BLaER1 treated with 17β-estradiol and CSF1 and Interleukin-3, amounts not matched to agents 10 nM and 100 nM (cell line): Measurements from ENCODE around the gene EXOC3L1.

Experiments
- H3K27ac ChIP-seq, 11 experiments: shearing (Covaris generic); formaldehyde crosslinking; 2 replicates each; pipeline ENCODE4 v1.8.1; 2022
- H3K27me3 ChIP-seq, 11 experiments: shearing (Covaris generic); formaldehyde crosslinking; 2 replicates each; pipeline ENCODE4 v1.8.1; 2022
- H3K36me3 ChIP-seq, 11 experiments: shearing (Covaris generic); formaldehyde crosslinking; 2 replicates each; pipeline ENCODE4 v1.8.1; 2022
- H3K4me1 ChIP-seq, 10 experiments: shearing (Covaris generic); formaldehyde crosslinking; 2 replicates each; pipeline ENCODE4 v1.8.1; 2022
- H3K4me2 ChIP-seq, 11 experiments: shearing (Covaris generic); formaldehyde crosslinking; 2 replicates each; pipeline ENCODE4 v1.8.1; 2022
- H3K4me3 ChIP-seq, 10 experiments: shearing (Covaris generic); formaldehyde crosslinking; 2 replicates each; pipeline ENCODE4 v1.8.1; 2022
- H3K9ac ChIP-seq, 11 experiments: shearing (Covaris generic); formaldehyde crosslinking; 2 replicates each; pipeline ENCODE4 v1.8.1; 2022
- H3K9me3 ChIP-seq, 11 experiments: shearing (Covaris generic); formaldehyde crosslinking; replicated peaks in 1 of 11; 2 replicates each; pipeline ENCODE4 v1.8.1; 2022
- H4K20me1 ChIP-seq, 11 experiments: shearing (Covaris generic); formaldehyde crosslinking; 2 replicates each; pipeline ENCODE4 v1.8.1; 2022
- Cebpa-rat ChIP-seq, 11 experiments: shearing (Covaris generic); IDR thresholded peaks; 2 replicates each; pipeline ENCODE4 v1.8.1; 2022

EXOC3L1 gene

DNA sequence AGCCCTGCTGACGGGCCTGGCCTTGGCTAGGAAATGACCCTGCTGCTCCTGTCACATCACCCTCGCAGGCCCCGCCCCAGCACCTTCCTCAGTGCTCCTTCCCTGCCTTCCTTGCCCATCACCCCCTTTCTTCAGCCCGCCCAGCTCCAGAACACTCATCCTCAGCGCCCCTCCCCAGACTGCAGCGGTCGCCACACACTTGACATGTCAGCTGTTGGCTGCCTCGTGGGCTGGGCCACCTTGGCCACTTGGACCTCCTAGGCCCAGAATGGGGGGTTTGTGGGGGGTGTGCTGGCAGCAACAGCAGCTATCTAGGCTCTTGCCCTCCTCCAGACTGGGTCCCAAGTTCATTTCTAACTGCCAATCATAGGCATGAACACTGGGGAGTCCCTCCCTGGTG lies 19.6 kb upstream of the EXOC3L1 start:
- H4K20me1 ChIP-seq = peaks cover 0 to 36% (median 7%) of the 10 kb centered on the region in 11 experiments; a peak in 11 of 22 replicates
- no peak overlapping the region for H3K9ac ChIP-seq
- H3K36me3 ChIP-seq = peaks cover under 1 to 31% (median 14%) of the 10 kb centered on the region in 11 experiments; a peak in 17 of 22 replicates
- H3K9me3 ChIP-seq = no peaks in the 10 kb centered on the region
- peaks cover 0 to 22% (median 5%) of the 10 kb centered on the region in 10 experiments; a peak in 9 of 20 replicates for H3K4me1 ChIP-seq
- no peak overlapping the region for H3K4me3 ChIP-seq
- no peak overlapping the region for H3K27ac ChIP-seq
- H3K4me2 ChIP-seq = no peak overlapping the region
- TF ChIP-seq Cebpa-rat (IDR thresholded peaks at IDR 0.05) = no peak
- no peaks in the 10 kb centered on the region for H3K27me3 ChIP-seq

DNA sequence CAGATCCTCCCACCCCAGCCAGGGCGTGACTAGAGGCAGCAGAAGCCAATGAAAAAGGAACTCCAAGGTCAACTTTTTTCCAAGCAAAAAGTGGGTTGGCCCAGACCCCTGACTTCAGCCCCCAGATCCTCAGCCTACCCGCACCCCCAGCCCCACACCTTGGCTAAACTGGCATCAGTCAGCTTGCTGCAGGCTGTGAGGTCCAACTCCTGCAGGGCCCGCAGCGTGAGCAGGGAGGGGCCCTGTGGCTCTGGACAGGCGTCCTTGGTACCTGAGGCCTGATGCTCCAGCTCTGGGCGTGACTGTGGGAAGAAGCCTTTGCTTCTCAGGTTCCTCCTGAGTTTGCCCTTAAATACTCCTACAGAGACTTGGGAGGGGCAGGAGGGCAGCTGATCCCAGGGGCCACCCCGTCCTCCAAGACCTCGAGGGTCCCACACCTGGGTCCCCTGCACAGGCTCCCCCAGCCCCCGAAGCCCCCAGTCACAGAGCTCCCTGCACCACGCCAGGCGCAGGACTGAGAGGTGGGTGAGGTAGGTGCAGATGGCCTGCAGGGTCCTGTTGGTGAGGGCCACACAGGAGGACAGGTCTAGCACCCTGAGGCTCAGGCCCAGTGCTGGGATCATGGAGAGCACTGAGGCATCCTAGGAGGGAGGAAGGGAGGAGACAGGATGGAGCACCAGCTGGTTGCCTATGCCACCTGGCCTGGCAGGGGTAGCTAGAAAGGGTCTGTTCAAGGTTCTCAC lies 18.4 kb upstream of the EXOC3L1 start:
- Histone ChIP-seq H3K4me3 (no peak overlapping the region), H3K36me3 (peaks cover 10 to 43% (median 26%) of the 10 kb centered on the region in 11 experiments; a peak in 21 of 22 replicates), H3K27me3 (no peaks in the 10 kb centered on the region), H3K9me3 (no peaks in the 10 kb centered on the region), H3K4me2 (peak overlapping the region in 3 of 11 experiments; percentile 33 to 37 (median 35); a peak in 5 of 22 replicates), H3K27ac (0 out of 22 replicates have a peak overlapping the region, but pooled peaks of 1 of the 11 experiments have one; percentile 10), H3K4me1 (peaks cover 0 to 22% (median 5%) of the 10 kb centered on the region in 10 experiments; a peak in 9 of 20 replicates), H3K9ac (peak overlapping the region in 3 of 11 experiments; percentile 15 to 41 (median 34); a peak in 3 of 22 replicates), H4K20me1 (peaks cover 0 to 48% (median 14%) of the 10 kb centered on the region in 11 experiments; a peak in 12 of 22 replicates)
- no peak for TF ChIP-seq Cebpa-rat (IDR thresholded peaks at IDR 0.05)

DNA sequence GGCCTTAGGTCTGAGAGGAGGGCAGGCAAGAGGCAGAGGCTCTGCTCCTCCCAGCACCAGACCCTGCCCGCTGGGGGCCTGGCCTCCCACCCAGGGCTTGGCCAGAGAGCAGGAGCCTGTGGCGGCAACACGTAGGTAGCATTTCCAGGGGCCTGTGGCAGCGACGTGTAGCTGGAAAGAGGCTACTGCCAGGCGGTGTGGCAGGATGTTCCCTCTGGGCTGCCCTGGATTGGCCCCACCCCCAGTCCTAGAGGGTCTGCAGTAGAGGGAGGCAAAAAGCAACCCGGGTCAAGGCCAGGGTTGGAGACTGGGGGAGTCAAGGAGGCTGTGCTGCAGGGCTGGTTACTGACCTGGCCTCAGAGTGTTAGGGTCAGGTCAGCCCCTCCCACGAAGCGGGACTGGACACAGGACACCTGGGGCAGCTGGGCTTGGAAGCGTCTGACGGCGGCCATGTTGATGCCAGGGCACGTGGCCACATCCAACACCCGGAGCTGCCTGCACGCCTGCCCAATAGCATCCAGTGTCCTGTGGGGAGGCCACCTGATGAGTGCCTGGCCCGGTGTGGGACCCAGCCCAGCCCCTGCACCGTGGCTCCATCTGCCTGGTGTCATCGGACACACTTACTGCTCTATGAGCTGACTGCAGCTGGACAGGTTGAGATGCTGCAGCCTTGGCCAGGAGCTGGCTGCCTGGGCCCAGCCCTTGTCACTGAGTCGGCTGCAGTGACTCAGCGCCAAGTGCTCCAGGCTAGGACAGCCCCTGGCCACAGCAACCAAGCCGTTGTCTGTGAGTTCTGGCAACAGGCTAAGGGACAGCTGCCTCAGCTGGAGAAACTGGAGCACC lies 17.5 kb upstream of the EXOC3L1 start:
- TF ChIP-seq Cebpa-rat (IDR thresholded peaks at IDR 0.05) = no peak
- H3K27ac ChIP-seq = no peak overlapping the region; a peak in 1 of 22 replicates
- peaks cover 19 to 52% (median 35%) of the 10 kb centered on the region in 11 experiments; a peak in 21 of 22 replicates for H3K36me3 ChIP-seq
- peak overlapping the region in 3 of 11 experiments; percentile 33 to 37 (median 35); a peak in 5 of 22 replicates for H3K4me2 ChIP-seq
- H3K9ac ChIP-seq = peak overlapping the region in 2 of 11 experiments; percentile 34 to 41; a peak in 5 of 22 replicates
- peaks cover 0 to 57% (median 14%) of the 10 kb centered on the region in 11 experiments; a peak in 12 of 22 replicates for H4K20me1 ChIP-seq
- H3K4me1 ChIP-seq = peaks cover 0 to 17% (median 5%) of the 10 kb centered on the region in 10 experiments; a peak in 9 of 20 replicates
- no peaks in the 10 kb centered on the region for H3K27me3 ChIP-seq
- H3K9me3 ChIP-seq = no peaks in the 10 kb centered on the region
- no peak overlapping the region for H3K4me3 ChIP-seq

DNA sequence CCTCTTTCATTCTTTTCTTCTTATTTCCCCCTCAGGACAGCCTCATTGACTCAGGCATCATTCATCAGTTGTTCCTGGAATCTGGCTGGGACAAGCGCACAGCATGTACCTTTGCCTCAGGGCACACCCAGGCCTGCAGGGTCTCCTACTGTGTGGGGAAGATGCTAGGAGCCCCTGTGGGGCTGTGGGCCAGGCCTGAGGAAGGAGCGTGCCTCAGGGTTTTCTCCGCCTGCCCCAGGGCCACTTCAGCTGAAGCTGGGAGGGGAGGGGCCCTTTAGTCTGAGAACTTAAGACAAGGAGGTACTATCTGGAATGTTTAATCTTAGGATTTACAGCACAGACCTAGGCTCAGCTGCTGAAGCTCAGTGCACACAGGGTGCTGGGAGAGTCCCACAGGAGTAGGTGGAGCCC lies 16.9 kb upstream of the EXOC3L1 start:
- Histone ChIP-seq H3K27ac (no peak overlapping the region), H3K9ac (peak overlapping the region in 1 of 11 experiments; percentile 41; a peak in 2 of 22 replicates)
- TF ChIP-seq Cebpa-rat (IDR thresholded peaks at IDR 0.05) = no peak

DNA sequence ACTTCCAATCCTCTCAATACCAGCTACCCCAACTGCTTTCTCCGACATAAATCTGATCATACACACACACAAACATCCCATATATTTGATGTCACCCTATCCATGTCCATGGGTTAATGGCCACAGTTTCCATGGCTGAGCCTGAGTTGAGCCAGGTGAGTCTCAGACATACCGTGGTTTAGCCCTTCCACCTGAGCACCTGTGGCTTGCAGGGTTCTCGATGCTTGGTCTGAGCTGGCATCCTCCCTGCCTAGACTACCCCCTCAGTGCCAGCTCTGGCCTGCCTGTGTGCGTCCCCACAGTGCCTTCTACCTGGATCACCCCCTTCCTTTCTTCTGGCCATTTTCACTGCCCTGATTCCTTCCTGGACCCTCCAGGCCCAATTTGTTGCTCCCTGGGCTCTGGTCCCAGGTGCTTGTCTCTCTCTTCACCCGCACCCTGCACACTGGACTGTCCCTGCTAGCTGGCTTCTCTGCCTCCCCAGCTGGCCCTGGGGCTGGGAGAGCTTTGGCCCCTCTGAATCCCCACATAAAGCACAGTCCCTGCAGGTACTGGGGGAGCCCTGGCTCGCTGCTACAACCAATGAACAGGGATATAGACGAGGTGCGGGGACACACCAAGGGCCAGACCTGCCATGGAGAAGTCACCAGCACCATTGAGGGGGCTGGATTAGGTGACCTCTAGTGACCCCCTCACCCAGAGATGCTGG lies 16.3 kb upstream of the EXOC3L1 start:
- peaks cover 31 to 64% (median 47%) of the 10 kb centered on the region in 11 experiments for H3K36me3 ChIP-seq
- no peak overlapping the region for H3K4me2 ChIP-seq
- peaks cover 0 to 69% (median 14%) of the 10 kb centered on the region in 11 experiments; a peak in 12 of 22 replicates for H4K20me1 ChIP-seq
- peak overlapping the region in 1 of 11 experiments; percentile 41; a peak in 2 of 22 replicates for H3K9ac ChIP-seq
- H3K27ac ChIP-seq = no peak overlapping the region
- peaks cover 0 to 17% (median 5%) of the 10 kb centered on the region in 10 experiments; a peak in 9 of 20 replicates for H3K4me1 ChIP-seq
- H3K4me3 ChIP-seq = no peak overlapping the region
- no peaks in the 10 kb centered on the region for H3K9me3 ChIP-seq
- H3K27me3 ChIP-seq = no peaks in the 10 kb centered on the region
- no peak for TF ChIP-seq Cebpa-rat (IDR thresholded peaks at IDR 0.05)

More for the DNA sequence above, 16.9 kb upstream of the EXOC3L1 start:
- Histone ChIP-seq H3K4me1 (peaks cover 0 to 17% (median 5%) of the 10 kb centered on the region in 10 experiments; a peak in 9 of 20 replicates), H4K20me1 (peaks cover 0 to 63% (median 14%) of the 10 kb centered on the region in 11 experiments; a peak in 12 of 22 replicates), H3K4me3 (no peak overlapping the region), H3K27me3 (no peaks in the 10 kb centered on the region), H3K36me3 (peaks cover 25 to 58% (median 41%) of the 10 kb centered on the region in 11 experiments), H3K4me2 (no peak overlapping the region; a peak in 2 of 22 replicates), H3K9me3 (no peaks in the 10 kb centered on the region)

DNA sequence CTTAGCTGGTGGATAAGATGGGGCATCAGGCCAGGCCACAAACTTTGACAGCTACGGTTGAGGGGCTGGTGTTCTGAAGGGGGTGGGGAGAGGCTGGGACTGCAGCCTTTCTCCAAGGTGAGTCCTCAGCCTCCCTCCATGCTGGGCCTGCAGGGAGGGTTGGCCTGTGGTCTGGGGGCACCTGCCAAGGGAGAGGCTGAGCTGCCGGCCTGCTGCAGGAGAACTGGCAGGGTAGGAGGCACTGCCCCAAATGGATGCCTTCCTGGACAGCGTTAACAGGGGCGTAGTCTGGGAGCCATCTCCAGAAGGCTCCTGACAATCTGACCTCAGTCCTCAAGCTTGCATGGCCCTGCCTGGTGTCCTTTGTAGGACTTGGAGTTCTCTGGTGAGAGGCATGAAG lies 14.1 kb upstream of the EXOC3L1 start:
- no peaks in the 10 kb centered on the region for H3K27me3 ChIP-seq
- no peak overlapping the region for H3K4me3 ChIP-seq
- H3K9me3 ChIP-seq = no peaks in the 10 kb centered on the region
- no peak overlapping the region for H3K4me2 ChIP-seq
- H4K20me1 ChIP-seq = peaks cover 0 to 82% (median 14%) of the 10 kb centered on the region in 11 experiments; a peak in 15 of 22 replicates
- H3K27ac ChIP-seq = no peak overlapping the region
- TF ChIP-seq Cebpa-rat (IDR thresholded peaks at IDR 0.05) = no peak
- H3K9ac ChIP-seq = no peak overlapping the region
- peaks cover 42 to 78% (median 60%) of the 10 kb centered on the region in 11 experiments for H3K36me3 ChIP-seq
- peaks cover 0 to 17% (median 6%) of the 10 kb centered on the region in 10 experiments; a peak in 15 of 20 replicates for H3K4me1 ChIP-seq

DNA sequence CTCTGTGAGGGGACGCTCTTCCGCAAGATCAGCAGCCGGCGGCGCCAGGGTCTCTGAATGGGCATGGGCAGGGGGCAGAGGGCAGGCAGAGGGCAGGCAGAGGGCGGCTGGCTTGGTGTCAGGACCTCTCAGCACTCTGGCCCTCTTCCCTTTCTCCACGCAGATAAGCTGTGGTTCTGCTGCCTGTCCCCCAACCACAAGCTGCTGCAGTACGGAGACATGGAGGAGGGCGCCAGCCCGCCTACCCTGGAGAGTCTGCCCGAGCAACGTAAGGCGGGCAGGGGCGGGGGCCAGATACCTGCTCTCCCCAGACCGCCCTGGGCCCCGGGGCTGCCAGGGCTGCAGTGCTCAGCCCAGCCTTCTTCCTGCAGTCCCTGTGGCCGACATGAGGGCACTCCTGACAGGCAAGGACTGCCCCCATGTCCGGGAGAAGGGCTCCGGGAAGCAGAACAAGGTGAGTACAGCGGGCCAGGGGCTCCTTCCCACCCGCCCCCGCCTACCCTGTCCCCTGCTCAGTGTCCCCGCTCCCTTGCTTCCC lies 13.1 kb upstream of the EXOC3L1 start:
- Histone ChIP-seq H3K27me3 (no peaks in the 10 kb centered on the region), H3K36me3 (peaks cover 43 to 85% (median 70%) of the 10 kb centered on the region in 11 experiments), H3K27ac (no peak overlapping the region), H4K20me1 (peaks cover 1 to 85% (median 24%) of the 10 kb centered on the region in 11 experiments; a peak in 21 of 22 replicates), H3K4me3 (no peak overlapping the region), H3K4me2 (no peak overlapping the region), H3K4me1 (peaks cover 10 to 19% (median 12%) of the 10 kb centered on the region in 10 experiments), H3K9ac (no peak overlapping the region), H3K9me3 (no peaks in the 10 kb centered on the region)
- no peak for TF ChIP-seq Cebpa-rat (IDR thresholded peaks at IDR 0.05)

DNA sequence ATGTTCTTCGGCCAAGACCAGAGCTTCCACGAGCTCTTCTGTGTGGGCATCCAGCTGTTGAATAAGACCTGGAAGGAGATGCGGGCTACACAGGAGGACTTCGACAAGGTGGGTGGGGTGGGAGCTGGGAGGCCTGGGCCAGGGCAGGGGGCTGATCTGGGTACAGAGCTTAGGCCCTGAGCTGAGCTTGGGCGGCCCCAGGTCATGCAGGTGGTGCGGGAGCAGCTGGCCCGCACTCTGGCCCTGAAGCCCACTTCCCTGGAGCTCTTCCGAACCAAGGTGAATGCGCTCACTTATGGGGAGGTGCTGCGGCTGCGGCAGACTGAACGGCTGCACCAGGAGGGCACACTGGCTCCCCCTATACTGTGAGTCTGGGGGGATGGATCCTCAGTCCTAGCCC lies 12.5 kb upstream of the EXOC3L1 start:
- Histone ChIP-seq H4K20me1 (peaks cover 7 to 85% (median 30%) of the 10 kb centered on the region in 11 experiments; a peak in 21 of 22 replicates), H3K36me3 (peaks cover 49 to 88% (median 76%) of the 10 kb centered on the region in 11 experiments), H3K9ac (no peak overlapping the region), H3K4me1 (peaks cover 16 to 19% (median 17%) of the 10 kb centered on the region in 10 experiments), H3K4me2 (no peak overlapping the region), H3K4me3 (no peak overlapping the region), H3K27ac (no peak overlapping the region), H3K9me3 (no peaks in the 10 kb centered on the region), H3K27me3 (no peaks in the 10 kb centered on the region)
- TF ChIP-seq Cebpa-rat (IDR thresholded peaks at IDR 0.05) = no peak
